AG08396 (cell line): ENCODE results near the gene CHERP.
A peak's percentile ranks its signal among the peaks of the same experiment; 100 is the strongest.
"Not testable (repeated sequence)": the region's sequence is repeated elsewhere in the genome, so short reads cannot be mapped to it uniquely, and the experiment has no call there.

Experiments used
- DNase-seq: peaks from one replicate; pipeline ENCODE4 v3.0.0; 2012; ENCODE audit warnings: low spot score, mixed read lengths

CHERP gene

GRCh38 chr19:16576690-16577530 lies 34.7 kb upstream of the CHERP start:
- no peak for DNase-seq

DNA sequence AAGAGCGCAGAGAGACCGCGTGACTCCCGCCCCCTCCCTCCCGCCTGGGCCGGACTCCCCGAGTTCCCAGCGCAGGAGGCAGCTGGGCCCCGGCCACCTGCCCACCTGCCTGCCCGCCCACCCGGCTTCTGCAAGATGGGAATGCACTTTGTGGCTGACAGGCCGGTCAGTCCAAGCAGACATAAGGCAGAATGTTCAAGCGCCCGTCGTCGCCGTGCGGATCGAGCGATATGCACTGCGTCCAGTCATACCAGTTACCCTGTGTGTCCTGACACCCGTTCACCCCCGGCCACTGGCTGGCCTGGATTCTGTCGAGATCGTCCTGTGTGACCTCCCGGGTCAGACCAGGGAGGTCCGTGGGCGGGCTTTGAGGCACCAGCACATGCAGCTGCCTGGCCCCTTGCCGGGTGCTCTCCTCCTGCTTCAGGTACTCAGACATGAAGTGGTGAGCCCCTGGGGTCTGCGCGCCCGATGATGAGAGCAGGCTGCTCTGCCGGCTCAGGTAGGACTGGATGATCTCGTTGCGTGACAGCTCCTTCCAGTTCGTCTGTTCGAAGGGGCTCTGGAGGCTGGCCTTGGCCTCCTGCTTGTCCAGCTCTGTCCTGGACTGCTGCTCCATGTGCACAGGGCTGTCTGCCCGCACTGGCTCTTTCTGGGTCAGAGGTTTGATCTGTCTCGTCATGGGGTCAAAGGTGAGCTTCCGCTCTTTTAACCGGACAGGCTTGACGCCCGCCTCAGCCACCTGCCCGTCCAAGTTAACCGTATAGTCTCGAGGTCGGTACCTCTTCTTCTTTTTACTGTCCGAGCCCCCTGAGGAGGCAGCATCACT lies 33.8 kb upstream of the CHERP start:
- no peak for DNase-seq

DNA sequence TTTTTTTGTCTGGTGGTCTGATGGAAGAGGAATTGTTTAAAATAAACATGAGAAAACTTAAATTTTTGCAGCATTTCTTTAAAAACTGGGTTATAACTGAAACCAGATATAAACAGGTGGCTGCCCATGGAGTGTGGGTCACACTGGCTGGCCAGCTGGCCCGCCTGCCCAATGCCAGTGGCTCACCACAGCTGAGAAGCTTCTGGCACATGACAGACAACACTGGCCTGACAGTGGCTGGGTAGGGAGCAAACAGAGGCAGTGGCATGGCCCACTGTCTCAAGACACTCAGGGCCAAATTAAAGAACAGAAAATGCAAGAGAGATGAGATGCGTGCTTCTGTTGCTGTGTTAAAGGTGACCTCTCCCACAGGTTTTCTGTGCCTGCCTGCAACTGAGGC lies 33.0 kb upstream of the CHERP start:
- no peak for DNase-seq

GRCh38 chr19:16573925-16574324 lies 31.7 kb upstream of the CHERP start:
- no peak for DNase-seq

GRCh38 chr19:16573296-16573695 lies 31.1 kb upstream of the CHERP start:
- no peak for DNase-seq

GRCh38 chr19:16572332-16573211 lies 30.3 kb upstream of the CHERP start, which contains the start of gene SLC35E1:
Gene SLC35E1, minus strand, starts transcription at chr19:16572415. Its CDS starts 51 bp downstream, at chr19:16572364.
- peak; percentile 100 for DNase-seq

DNA sequence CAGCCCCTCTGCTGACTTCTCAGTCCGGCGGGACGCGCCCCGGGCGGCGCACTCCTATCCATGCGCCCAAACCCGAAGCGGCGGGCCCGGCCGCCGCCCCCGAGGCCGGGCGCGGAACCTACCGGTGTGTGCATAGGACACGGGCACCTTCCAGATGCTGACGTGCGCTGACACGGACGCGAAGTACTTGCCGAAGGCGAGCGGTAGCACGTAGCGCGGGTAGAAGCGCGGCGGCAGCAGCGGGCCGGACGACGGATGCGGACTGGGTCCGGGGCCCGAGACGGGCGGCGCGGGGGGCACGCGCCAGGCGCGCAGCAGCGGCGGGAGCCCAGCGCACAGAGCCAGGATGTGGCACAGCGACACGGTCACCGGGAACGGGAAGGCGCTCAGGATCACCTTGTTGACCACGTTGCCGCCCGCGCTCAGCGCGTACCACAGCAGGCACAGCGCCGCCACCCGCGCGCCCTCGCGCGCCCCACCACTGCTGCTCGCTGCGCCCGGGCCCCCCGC lies 29.6 kb upstream of the CHERP start:
- DNase-seq: peak; percentile 56

- no peak for DNase-seq
Observed at GRCh38 chr19:16571283-16571682, 29.0 kb upstream of the CHERP start.

GRCh38 chr19:16569609-16570320 lies 27.5 kb upstream of the CHERP start:
- no peak for DNase-seq

DNA sequence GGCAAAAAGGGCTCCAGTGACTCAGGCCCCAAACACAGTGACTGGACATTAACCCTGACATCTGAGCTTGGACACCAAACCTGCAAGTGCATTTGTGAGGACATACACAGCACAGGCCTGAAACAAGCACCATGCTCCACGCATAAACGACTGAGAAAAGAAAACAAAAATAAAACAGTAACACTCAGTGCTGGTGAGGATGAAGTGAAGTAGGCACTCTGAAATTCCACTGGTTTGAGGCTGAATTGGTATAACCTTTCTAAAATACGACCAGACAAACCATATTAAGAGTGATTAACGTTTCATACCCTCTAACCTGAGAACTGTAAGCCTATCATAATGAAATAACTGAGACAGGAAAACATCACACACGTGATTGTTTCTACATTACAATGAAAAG lies 24.5 kb upstream of the CHERP start:
- DNase-seq: no peak

- no peak for DNase-seq
Observed at GRCh38 chr19:16566161-16566560, 23.9 kb upstream of the CHERP start.

DNA sequence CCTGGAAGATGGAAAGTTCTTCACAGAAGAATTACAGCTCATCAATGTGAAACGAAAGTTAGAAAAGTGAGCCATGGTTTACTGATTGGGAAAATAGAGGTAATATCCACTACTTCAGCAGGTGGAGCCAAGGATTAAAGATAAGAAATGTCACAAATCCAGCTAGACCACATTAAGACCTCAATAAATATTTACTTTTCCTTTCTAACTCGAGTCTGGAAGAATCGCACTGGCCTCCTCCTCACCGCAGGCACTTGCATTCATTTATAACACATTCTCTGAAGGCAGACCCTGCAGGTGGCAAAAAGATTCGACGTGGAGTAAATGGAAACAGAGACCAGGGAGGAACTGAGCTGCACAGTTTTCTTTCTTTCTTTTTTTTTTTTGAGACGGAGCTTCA lies 22.6 kb upstream of the CHERP start:
- no peak for DNase-seq

GRCh38 chr19:16562608-16563025 lies 20.4 kb upstream of the CHERP start:
- no peak for DNase-seq

GRCh38 chr19:16561382-16561781 lies 19.1 kb upstream of the CHERP start:
- no peak for DNase-seq

DNA sequence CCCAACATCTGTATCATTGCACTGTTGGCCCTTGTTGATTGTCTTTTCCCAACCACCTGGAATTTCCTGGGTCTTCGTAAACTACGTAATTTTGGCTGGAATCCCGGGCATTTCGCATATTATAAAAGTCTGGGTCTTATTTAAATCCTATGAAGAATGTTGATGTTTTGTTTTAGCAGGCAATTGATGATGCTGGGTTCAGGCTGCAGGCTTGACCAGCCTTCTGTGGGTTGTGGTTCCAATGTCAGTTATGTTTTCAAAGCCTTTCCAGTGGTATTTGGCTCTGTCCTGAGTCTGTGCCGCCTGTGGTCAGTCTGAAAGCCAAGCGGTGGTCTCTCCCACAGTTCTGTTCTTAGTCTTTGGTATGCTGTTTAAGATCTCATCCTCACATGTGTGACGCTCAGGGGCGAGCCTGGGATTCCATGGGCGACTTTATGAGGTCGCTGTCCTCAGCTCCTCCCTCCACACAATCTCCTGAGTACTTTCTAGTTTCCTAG lies 17.6 kb upstream of the CHERP start:
- no peak for DNase-seq

- DNase-seq: no peak
Observed at GRCh38 chr19:16554776-16555175, 12.5 kb upstream of the CHERP start.

GRCh38 chr19:16551902-16552301 lies 9.7 kb upstream of the CHERP start:
- DNase-seq: not testable (repeated sequence)

- DNase-seq: no peak
Observed at GRCh38 chr19:16548956-16549355, 6.7 kb upstream of the CHERP start.

DNA sequence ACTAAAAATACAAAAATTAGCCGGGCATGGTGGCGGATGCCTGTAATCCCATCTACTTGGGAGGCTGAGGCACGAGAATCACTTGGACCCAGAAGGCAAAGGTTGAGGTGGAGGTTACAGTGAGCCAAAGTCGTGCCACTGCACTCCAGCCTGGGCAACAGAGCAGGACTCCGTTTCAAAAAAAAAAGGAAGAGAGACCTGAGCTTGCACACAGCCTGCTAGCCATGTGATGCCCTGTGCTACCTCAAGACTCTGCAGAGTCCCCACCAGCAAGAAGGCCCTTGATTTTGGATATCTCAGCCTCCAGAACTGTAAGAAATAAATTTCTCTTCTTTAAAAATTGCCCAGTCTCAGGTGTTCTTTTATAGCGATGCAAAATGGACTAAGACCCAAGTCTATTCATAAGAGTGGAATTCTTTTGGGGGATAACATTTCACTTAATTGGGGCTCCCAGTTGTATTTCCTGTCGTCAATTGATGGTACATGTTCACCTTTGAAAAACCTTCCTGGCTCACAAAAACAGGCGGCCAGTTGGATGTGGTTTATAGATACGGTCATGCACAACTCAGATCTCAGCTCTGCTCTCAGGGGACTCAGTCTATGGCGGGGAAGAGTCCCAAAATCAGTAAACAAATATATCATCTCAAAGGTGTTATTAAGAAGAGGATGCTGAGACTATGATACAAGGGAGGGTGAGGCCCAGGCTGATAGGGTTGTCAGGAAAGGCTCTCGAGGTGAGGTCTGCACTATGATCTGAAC lies 2.4 kb upstream of the CHERP start:
- no peak for DNase-seq

DNA sequence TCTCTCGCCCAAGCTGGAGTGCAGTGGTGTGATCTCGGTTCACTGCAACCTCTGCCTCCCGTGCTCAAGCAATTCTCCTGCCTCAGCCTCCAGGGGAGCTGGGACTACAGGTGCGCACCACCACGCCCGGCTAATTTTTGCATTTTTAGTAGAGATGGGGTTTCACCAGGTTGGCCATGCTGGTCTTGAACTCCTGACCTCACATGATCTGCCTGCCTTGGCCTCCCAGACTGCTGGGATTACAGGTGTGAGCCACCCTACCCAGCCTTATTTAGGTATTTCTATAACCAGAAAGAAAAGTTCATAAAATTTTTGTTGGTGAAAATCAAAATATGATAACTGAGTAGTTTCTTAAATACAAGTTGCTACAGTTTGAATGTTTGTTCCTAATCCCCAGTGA lies 1.5 kb upstream of the CHERP start:
- not testable (repeated sequence) for DNase-seq
